GM21737 (cell line): ENCODE measurements around the gene EYA3.
"Not testable (repeated sequence)": the region's sequence is repeated elsewhere in the genome, so short reads cannot be mapped to it uniquely, and the experiment has no call there.

ENCODE experiments used
- ATAC-seq: cut with Tn5 transposase; IDR thresholded peaks from one replicate; pipeline ENCODE4 v1.9.1; 2021; ENCODE audit warnings: mild to moderate bottlenecking, moderate library complexity; ENCODE audit not compliant: unreplicated experiment

The EYA3 gene

GRCh38 chr1:28028873-28029654 lies 59.3 kb downstream of the EYA3 start:
- ATAC-seq: no peak

- ATAC-seq: no peak
These were observed 60.8 kb downstream of the EYA3 start for GRCh38 chr1:28027660-28028059.

GRCh38 chr1:28027238-28027637 lies 61.2 kb downstream of the EYA3 start:
- no peak for ATAC-seq

- ATAC-seq: no peak
These were observed 62.1 kb downstream of the EYA3 start for GRCh38 chr1:28026329-28026728.

GRCh38 chr1:28021064-28021463 lies 67.3 kb downstream of the EYA3 start:
- ATAC-seq: no peak

- no peak for ATAC-seq
These were observed 77.4 kb downstream of the EYA3 start for GRCh38 chr1:28010969-28011368.

GRCh38 chr1:28003117-28003516 lies 85.3 kb downstream of the EYA3 start:
- not testable (repeated sequence) for ATAC-seq

GRCh38 chr1:28002600-28002999 lies 85.8 kb downstream of the EYA3 start:
- no peak for ATAC-seq

GRCh38 chr1:27999055-27999454 lies 89.4 kb downstream of the EYA3 start:
- no peak for ATAC-seq

GRCh38 chr1:27994526-27994925 lies 93.9 kb downstream of the EYA3 start:
- ATAC-seq: not testable (repeated sequence)

GRCh38 chr1:27994060-27994459 lies 94.3 kb downstream of the EYA3 start:
- no peak for ATAC-seq

GRCh38 chr1:27993241-27993640 lies 95.2 kb downstream of the EYA3 start:
- no peak for ATAC-seq

GRCh38 chr1:27992276-27992675 lies 96.1 kb downstream of the EYA3 start:
- ATAC-seq: no peak

GRCh38 chr1:27990920-27991537 lies 97.4 kb downstream of the EYA3 start:
- no peak for ATAC-seq

- no peak for ATAC-seq
These were observed 107.3 kb downstream of the EYA3 start for GRCh38 chr1:27981145-27981544.

GRCh38 chr1:27980216-27980845 lies 108.1 kb downstream of the EYA3 start:
- ATAC-seq: no peak

- ATAC-seq: no peak
These were observed 108.6 kb downstream of the EYA3 start for GRCh38 chr1:27979859-27980201.

- no peak for ATAC-seq
These were observed 109.1 kb downstream of the EYA3 start for GRCh38 chr1:27979151-27979858.

GRCh38 chr1:27974417-27974781 lies 114.0 kb downstream of the EYA3 start:
- no peak for ATAC-seq

- no peak for ATAC-seq
These were observed 114.5 kb downstream of the EYA3 start for GRCh38 chr1:27973771-27974416.

GRCh38 chr1:27972141-27972540 lies 116.3 kb downstream of the EYA3 start:
- ATAC-seq: no peak
